K562 (cell line): Measurements from ENCODE around the gene SH3BGRL3. TPM values are rescaled to one million over a fixed set of nuclear protein-coding genes. Genes with fewer than 3 reads are reported as not detected.
A peak's percentile ranks its signal among the peaks of the same experiment; 100 is the strongest.

Experiments
- CBFB ChIP-seq: sonication (generic); formaldehyde crosslinking; IDR thresholded peaks from 2 replicates; pipeline ENCODE4 v1.4.0; 2020; ENCODE audit warnings: mild to moderate bottlenecking, missing genetic modification reagents
- EGR1 ChIP-seq: fragments of 450-650 bp; conservative IDR thresholded peaks from 2 replicates; pipeline ENCODE4 v1.6.1; 2017; ENCODE audit warnings: mild to moderate bottlenecking
- ESRRA ChIP-seq: fragments of 450-650 bp; IDR thresholded peaks from 2 replicates; pipeline ENCODE4 v1.6.1; 2014; ENCODE audit warnings: low read depth, mild to moderate bottlenecking, moderate library complexity, borderline replicate concordance
- FOXP4 ChIP-seq: sonication (generic); formaldehyde crosslinking; IDR thresholded peaks from 2 replicates; pipeline ENCODE4 v1.8.0; 2022; ENCODE audit warnings: mild to moderate bottlenecking, missing genetic modification reagents, borderline replicate concordance
- HNRNPLL ChIP-seq: fragments of 200-400 bp; formaldehyde crosslinking; IDR thresholded peaks from 2 replicates; pipeline ENCODE4 v1.6.1; 2017; ENCODE audit warnings: low read length, low read depth, mild to moderate bottlenecking; ENCODE audit not compliant: poor library complexity, severe bottlenecking
- RBM17 ChIP-seq: fragments of 200-400 bp; formaldehyde crosslinking; IDR thresholded peaks from 2 replicates; pipeline ENCODE4 v1.6.1; 2017; ENCODE audit warnings: low read depth, mild to moderate bottlenecking, low read length, borderline replicate concordance
- REST ChIP-seq, 2 experiments: fragments of 450-650 bp; formaldehyde crosslinking in 1 of 2; IDR thresholded peaks; 2 replicates each; pipeline versions ENCODE4 v1.4.0 to v1.6.1; 2014 to 2020; ENCODE audit warnings: mild to moderate bottlenecking in 2 of 2, borderline replicate concordance in 1 of 2, low read depth in 1 of 2
- SOX6 ChIP-seq: fragments of 450-650 bp; IDR thresholded peaks from 2 replicates; pipeline ENCODE4 v1.6.1; 2014; ENCODE audit warnings: mild to moderate bottlenecking
- ZBTB33 ChIP-seq: sonication (generic); formaldehyde crosslinking; IDR thresholded peaks from 2 replicates; pipeline ENCODE4 v1.8.1; 2023; ENCODE audit warnings: mild to moderate bottlenecking, missing genetic modification reagents
- ZBTB9 ChIP-seq: fragments of 450-650 bp; formaldehyde crosslinking; IDR thresholded peaks from 2 replicates; pipeline ENCODE4 v1.4.0; 2020; ENCODE audit warnings: mild to moderate bottlenecking, moderate library complexity
- ZNF217 ChIP-seq: sonication (generic); formaldehyde crosslinking; IDR thresholded peaks from 2 replicates; pipeline ENCODE4 v1.8.0; 2022; ENCODE audit warnings: mild to moderate bottlenecking, missing genetic modification reagents
- ZNF507 ChIP-seq: conservative IDR thresholded peaks from 2 replicates; pipeline ENCODE4 v1.6.1; 2017; ENCODE audit warnings: missing genetic modification characterization, missing compliant biosample characterization
- polyA plus RNA-seq, 8 experiments: library from polyadenylated mRNA; depleted of rRNA in 4 of 8; stranded (reverse) in 5 of 8; unstranded in 3 of 8; fragments of >200 nt; fragmentation: Nextera tagmentation in 2 of 8; fragmentation: Illumina TruSeq in 1 of 8; extraction: Ambion mirVana in 2 of 8; extraction: Trizol in 1 of 8; gene quantifications; 2 replicates each; pipeline versions ENCODE4 v1.2.1 to v1.2.3, GENCODE V29; 2011 to 2014; ENCODE audit warnings: inconsistent platforms in 1 of 8, missing spikeins in 1 of 8
- total RNA-seq, 7 experiments: library from RNA; depleted of rRNA in 6 of 7; stranded (reverse); fragments of >200 nt in 6 of 7; fragmentation: Illumina TruSeq in 2 of 7; extraction: Trizol in 2 of 7; gene quantifications; 2 replicates each; pipeline versions ENCODE4 v1.2.1 to v1.2.3, GENCODE V29; 2011 to 2021; ENCODE audit warnings: low replicate concordance in 1 of 7

Gene SH3BGRL3
- total and polyA plus RNA-seq, 9 of the 15 experiments (the other 6 are each of a cell fraction or from before 2014, with no cell fraction given), result 30.3 to 140 (median 54.2) TPM

- TF ChIP-seq ZBTB33 (CRISPR knock-in tag) (no peak), HNRNPLL (no peak), ZNF217 (CRISPR knock-in tag) (no peak), ZNF507 (no peak), CBFB (no peak; the same call in 1 of the 2 replicates), EGR1 (no peak), ZBTB9 (no peak), REST (IDR thresholded peaks at IDR 0.05; ENCODE audit: borderline replicate concordance) (no peak), REST (CRISPR knock-in tag; IDR thresholded peaks at IDR 0.05; ENCODE audit: low read depth) (0 out of 2 replicates have a peak, but pooled peaks have one; percentile 39), RBM17 (no peak), SOX6 (no peak), FOXP4 (CRISPR knock-in tag) (no peak), ESRRA (no peak)
Measured at GRCh38 chr1:26306290-26307229, 26.7 kb downstream of the SH3BGRL3 start, which contains the start of gene UBXN11 (continued).
